Heart right ventricle (tissue), 16 donors: ENCODE data around the gene HEBP1. TPM values are rescaled to one million over a fixed set of nuclear protein-coding genes. Genes with fewer than 3 reads are reported as not detected.

Experiments used
- ATAC-seq, 8 donors: fragments of 200-7000 bp; cut with Tn5 transposase; one replicate each; pipeline ENCODE4 v1.9.1; 2020; ENCODE audit warnings: mild to moderate bottlenecking in 8 of 8, moderate library complexity in 8 of 8, moderate number of reproducible peaks in 1 of 8
- DNase-seq, 2 donors: peaks; one replicate each; pipeline ENCODE4 v3.0.0-alpha.2; 2020
- H3K27ac ChIP-seq, 10 donors: fragments of 200-600 bp; sonication (generic) in 2 of 10; one replicate each; pipeline versions ENCODE4 v1.5.0 to v1.8.0; 2020 to 2022; ENCODE audit warnings: mild to moderate bottlenecking in 3 of 10
- H3K27me3 ChIP-seq, 7 donors: fragments of 200-600 bp; one replicate each; pipeline ENCODE4 v1.8.0; 2021 to 2022; ENCODE audit warnings: mild to moderate bottlenecking in 2 of 7
- H3K36me3 ChIP-seq, 9 donors: fragments of 200-600 bp; sonication (generic) in 1 of 9; one replicate each; pipeline versions ENCODE4 v1.5.0 to v1.8.0; 2020 to 2022; ENCODE audit warnings: mild to moderate bottlenecking in 2 of 9
- H3K4me1 ChIP-seq, 9 donors: fragments of 200-600 bp; sonication (generic) in 1 of 9; one replicate each; pipeline versions ENCODE4 v1.5.0 to v1.8.0; 2020 to 2022; ENCODE audit warnings: mild to moderate bottlenecking in 4 of 9
- H3K4me3 ChIP-seq, 10 donors: fragments of 200-600 bp; sonication (generic) in 2 of 10; one replicate each; pipeline versions ENCODE4 v1.5.0 to v1.8.0; 2020 to 2022; ENCODE audit warnings: mild to moderate bottlenecking in 7 of 10, moderate library complexity in 2 of 10
- H3K9me3 ChIP-seq, 11 donors: fragments of 200-600 bp in 10 of 11; sonication (generic) in 2 of 11; one replicate each; pipeline versions ENCODE4 v1.5.0 to v1.8.0; 2013 to 2022; ENCODE audit warnings: mild to moderate bottlenecking in 2 of 11, control low read depth in 1 of 11, moderate library complexity in 1 of 11
- WGBS, 2 donors: extraction: QIAGEN DNeasy Blood & Tissue Kit; methylation state at CpG; one replicate each; pipeline ENCODE4 v1.1.7; 2013; ENCODE audit warnings: inconsistent platforms in 1 of 2; 5-methylcytosine and 5-hydroxymethylcytosine counted together
- intact Hi-C, 10 donors: fragments of 100-400 bp; cut with DNase I; formaldehyde crosslinking; loops; one replicate each; pipeline versions ENCODE4 v1.11.1 to v1.14.2; 2022
- polyA plus RNA-seq, 2 donors: library from polyadenylated mRNA; stranded (reverse); fragments of 200-250 nt; gene quantifications; one replicate each; pipeline ENCODE4 v1.2.3, GENCODE V29; 2013
- total RNA-seq, 10 donors: library from RNA; stranded (reverse); fragmentation: NEBNext Ultra II Directional in 3 of 10; extraction: Animal tissue kit (Norgen Biotek cat#: 25700) in 3 of 10; gene quantifications; one replicate each; pipeline versions ENCODE4 v1.2.1 to v1.2.4, GENCODE V29; 2021 to 2023
- TF ChIP-seq, protein P1 (sequence below), 9 donors: fragments of 200-600 bp; sonication (generic) in 2 of 9; IDR thresholded peaks; one replicate each; pipeline versions ENCODE4 v1.5.0 to v1.8.0; 2021 to 2022; ENCODE audit warnings: antibody characterized with exemption in 9 of 9, mild to moderate bottlenecking in 5 of 9, moderate library complexity in 1 of 9
- donor health status: Arrhythmogenic right ventricular cardiomyopathy.
- donor health status: ischemic (EF 13 %, LVEDD 7.1; RV severe dilation, severe dysfunction).
- donor health status: healthy with polysubstance abuse.
- donor health status: DM: no; HTN: yes; CAD: no.
- donor health status: DM: no; HTN: no; CAD: no.
- donor health status: ischemic (EF 25% LVEDD 6.9; RV normal size, moderate dysfunction).
- donor health status: ischemic (EF 25% LVEDD 5.7; RV mildly dilated, moderate dysfunction).
- donor health status: healthy.
- donor health status: DM: yes; HTN: yes; CAD: no.
- donor health status: Ischemic cardiomyopathy.
- donor health status: ischemic (EF 35%, LVEDD 5.7; RV mildly dilated, moderate dysfunction).
- donor health status: nonischemic (EF 11% LVEDD 7.7; RV severe dilation, severe dysfunction).
- donor health status: DM: yes; HTN: yes; CAD: no.
- donor health status: PGD.
- donor health status: ischemic (EF 29% LVEDD 5.4; RV normal size, mild dysfunction).
- donor health status: nonischemic (EF 23%, LVEDD 6.1; RV moderate dilation, normal function).

The HEBP1 gene
- total and polyA plus RNA-seq, 12 donors = 23.7 to 72.0 (median 51.4) TPM

- TF ChIP-seq, protein P1, sequence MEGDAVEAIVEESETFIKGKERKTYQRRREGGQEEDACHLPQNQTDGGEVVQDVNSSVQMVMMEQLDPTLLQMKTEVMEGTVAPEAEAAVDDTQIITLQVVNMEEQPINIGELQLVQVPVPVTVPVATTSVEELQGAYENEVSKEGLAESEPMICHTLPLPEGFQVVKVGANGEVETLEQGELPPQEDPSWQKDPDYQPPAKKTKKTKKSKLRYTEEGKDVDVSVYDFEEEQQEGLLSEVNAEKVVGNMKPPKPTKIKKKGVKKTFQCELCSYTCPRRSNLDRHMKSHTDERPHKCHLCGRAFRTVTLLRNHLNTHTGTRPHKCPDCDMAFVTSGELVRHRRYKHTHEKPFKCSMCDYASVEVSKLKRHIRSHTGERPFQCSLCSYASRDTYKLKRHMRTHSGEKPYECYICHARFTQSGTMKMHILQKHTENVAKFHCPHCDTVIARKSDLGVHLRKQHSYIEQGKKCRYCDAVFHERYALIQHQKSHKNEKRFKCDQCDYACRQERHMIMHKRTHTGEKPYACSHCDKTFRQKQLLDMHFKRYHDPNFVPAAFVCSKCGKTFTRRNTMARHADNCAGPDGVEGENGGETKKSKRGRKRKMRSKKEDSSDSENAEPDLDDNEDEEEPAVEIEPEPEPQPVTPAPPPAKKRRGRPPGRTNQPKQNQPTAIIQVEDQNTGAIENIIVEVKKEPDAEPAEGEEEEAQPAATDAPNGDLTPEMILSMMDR (IDR thresholded peaks at IDR 0.05) = no peak
- Histone ChIP-seq H3K4me3 (no peak overlapping the region), H3K9me3 (no peaks in the 10 kb centered on the region), H3K27me3 (no peaks in the 10 kb centered on the region), H3K36me3 (no peaks in the 10 kb centered on the region), H3K4me1 (no peaks in the 10 kb centered on the region), H3K27ac (no peak overlapping the region)
- no peak for DNase-seq
- intact Hi-C loops = no loop called here
- 72 to 78% methylated on average over 7 of the region's 7 CpGs for WGBS, 2 donors
- ATAC-seq = no peak
Observed at GRCh38 chr12:12958886-12959285, 41.2 kb downstream of the HEBP1 start.

DNA sequence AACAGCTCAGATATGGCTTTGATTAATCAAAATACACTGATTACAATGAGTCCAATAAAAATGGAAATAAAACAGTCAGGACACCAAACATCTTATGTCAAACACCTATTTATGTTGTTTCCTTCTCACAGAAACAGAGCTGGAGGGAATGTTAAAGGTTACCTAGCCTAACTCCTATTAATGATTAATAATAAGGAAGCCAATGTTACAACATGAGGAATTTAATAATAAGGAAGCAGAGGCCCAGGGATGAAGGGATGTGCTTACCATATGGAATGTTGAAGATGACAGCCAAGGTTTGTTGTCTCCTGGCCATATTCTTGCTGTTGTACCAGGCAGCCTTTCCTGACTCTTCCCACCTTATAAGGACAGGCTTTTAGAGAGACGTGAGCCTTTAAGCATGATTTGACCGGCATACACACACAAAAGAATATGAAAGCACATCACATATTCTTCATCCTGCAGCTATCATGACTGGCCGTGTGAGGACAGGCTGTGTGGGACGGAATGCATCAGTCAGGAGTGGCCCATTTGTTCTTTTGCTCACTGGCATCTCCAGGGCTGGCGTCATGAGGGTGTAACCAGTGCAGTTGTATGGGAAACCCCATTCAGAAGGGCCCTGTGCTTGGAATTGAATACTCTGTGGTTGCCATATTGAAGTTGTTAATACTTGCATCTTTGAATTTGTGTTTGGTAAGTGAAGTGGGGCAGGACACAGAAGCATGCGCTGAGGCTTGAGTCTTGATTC, 45.0 kb downstream of the HEBP1 start:
- DNase-seq (no peak), ATAC-seq (no peak)
- Histone ChIP-seq H3K36me3 (no peaks in the 10 kb centered on the region), H3K4me3 (no peak overlapping the region), H3K9me3 (no peaks in the 10 kb centered on the region), H3K27ac (no peak overlapping the region), H3K27me3 (no peaks in the 10 kb centered on the region), H3K4me1 (no peaks in the 10 kb centered on the region)
- intact Hi-C loops = no loop called here
- TF ChIP-seq, protein P1 (IDR thresholded peaks at IDR 0.05) = no peak
- 94 to 96% methylated on average over 6 of the region's 6 CpGs for WGBS, 2 donors

DNA sequence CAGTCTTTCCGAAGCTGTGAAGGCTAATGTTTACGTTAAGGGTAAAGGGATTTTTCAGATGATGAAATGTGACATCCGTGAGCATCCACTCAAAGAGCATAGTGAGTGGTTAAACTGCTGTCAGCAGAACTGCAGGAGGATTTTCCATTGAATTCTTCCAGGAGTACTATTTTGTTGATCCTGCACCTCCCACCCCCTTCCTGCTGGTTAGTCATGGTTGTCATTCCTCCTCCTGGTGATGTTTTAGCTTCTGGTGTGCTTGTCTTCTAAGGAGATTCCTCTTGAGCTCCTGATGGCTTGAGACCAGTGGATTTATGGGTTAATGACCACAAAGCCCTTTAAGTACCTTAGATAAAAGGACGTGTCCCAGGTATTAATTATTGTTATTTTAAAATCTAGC, 45.7 kb downstream of the HEBP1 start:
- ATAC-seq (no peak), DNase-seq (no peak)
- Histone ChIP-seq H3K9me3 (no peaks in the 10 kb centered on the region), H3K27ac (no peak overlapping the region), H3K36me3 (no peaks in the 10 kb centered on the region), H3K4me3 (no peak overlapping the region), H3K27me3 (no peaks in the 10 kb centered on the region), H3K4me1 (no peaks in the 10 kb centered on the region)
- 84 to 87% methylated on average over 4 of the region's 4 CpGs for WGBS, 2 donors
- TF ChIP-seq, protein P1 (IDR thresholded peaks at IDR 0.05) = no peak
- intact Hi-C loops = no loop called here

- H3K4me3 ChIP-seq = no peak within 1 kb of the TSS
- TF ChIP-seq, protein P1 (IDR thresholded peaks at IDR 0.05) = no peak
- H3K27ac ChIP-seq = no peak within 1 kb of the TSS
- H3K4me1 ChIP-seq = no peaks in the 10 kb centered on the region
- no peaks in the 10 kb centered on the region for H3K27me3 ChIP-seq
- H3K36me3 ChIP-seq = no peaks in the 10 kb centered on the region
- ATAC-seq (no peak), DNase-seq (no peak)
- intact Hi-C loops = no loop called here
- WGBS, 2 donors = 93 to 95% methylated on average over 6 of the region's 6 CpGs
- no peaks in the 10 kb centered on the region for H3K9me3 ChIP-seq
Observed at GRCh38 chr12:12952036-12952435, 48.0 kb downstream of the HEBP1 start, which contains the start of gene GPRC5D. Gene GPRC5D (minus strand): TSS chr12:12952170. CDS start chr12:12950384, 1,786 bp downstream.
